WTC11 (cell line): ENCODE data around the gene EXOC4. TPM values are rescaled to one million over a fixed set of nuclear protein-coding genes. Genes with fewer than 3 reads are reported as not detected.

ENCODE experiments used
- ATAC-seq: fragments of 200-7000 bp; cut with Tn5 transposase; 2 replicates; pipeline ENCODE4 v1.10.0; 2021; ENCODE audit warnings: mild to moderate bottlenecking, moderate library complexity
- CTCF ChIA-PET: fragments of 300-600 bp; sonication (Branson Sonifier 250); formaldehyde crosslinking; loops from one replicate; lab custom pipeline; 2021; ENCODE audit warnings: antibody characterized with exemption; lab: Charles Lee
- POLR2A ChIA-PET: fragments of 350-600 bp; sonication (Branson Sonifier 250); formaldehyde crosslinking; loops from one replicate; lab custom pipeline; 2021; ENCODE audit warnings: antibody characterized with exemption; lab: Charles Lee
- DNase-seq: peaks from one replicate; pipeline ENCODE4 v3.0.0; 2021; ENCODE audit warnings: low spot score
- H3K27ac Mint-ChIP-seq: 2 replicates; pipeline ENCODE4 v1.8.0; 2021; ENCODE audit warnings: mixed read lengths
- H3K27me3 Mint-ChIP-seq: 2 replicates; pipeline ENCODE4 v1.8.0; 2021; ENCODE audit warnings: low read depth, mild to moderate bottlenecking, moderate library complexity, mixed read lengths
- H3K36me3 Mint-ChIP-seq: 2 replicates; pipeline ENCODE4 v1.8.0; 2021; ENCODE audit warnings: mixed read lengths
- H3K4me1 Mint-ChIP-seq: 2 replicates; pipeline ENCODE4 v1.8.0; 2022; ENCODE audit warnings: mixed read lengths
- H3K4me3 Mint-ChIP-seq: 2 replicates; pipeline ENCODE4 v1.8.0; 2021; ENCODE audit warnings: mild to moderate bottlenecking, moderate library complexity, mixed read lengths
- H3K9me3 Mint-ChIP-seq: 2 replicates; pipeline ENCODE4 v1.8.0; 2021; ENCODE audit warnings: mixed read lengths
- ATF1 ChIP-seq: sonication (generic); formaldehyde crosslinking; IDR thresholded peaks from 2 replicates; pipeline ENCODE4 v1.8.1; 2023; ENCODE audit warnings: mild to moderate bottlenecking, moderate library complexity, missing genetic modification reagents
- CBFB ChIP-seq: sonication (generic); formaldehyde crosslinking; IDR thresholded peaks from 2 replicates; pipeline ENCODE4 v1.8.1; 2022; ENCODE audit warnings: mild to moderate bottlenecking, low read depth, missing genetic modification reagents
- ELF4 ChIP-seq: sonication (generic); formaldehyde crosslinking; IDR thresholded peaks from 2 replicates; pipeline ENCODE4 v1.8.1; 2022; ENCODE audit warnings: low read depth, mild to moderate bottlenecking, moderate library complexity, missing genetic modification reagents
- JAZF1 ChIP-seq: fragments of 250-450 bp; sonication (Bioruptor Pico); IDR thresholded peaks from 2 replicates; pipeline ENCODE4 v1.9.0; 2021; ENCODE audit warnings: moderate library complexity, mild to moderate bottlenecking, inconsistent platforms
- MXD4 ChIP-seq: fragments of 250-450 bp; sonication (Bioruptor Pico); IDR thresholded peaks from 2 replicates; pipeline ENCODE4 v1.8.0; 2021; ENCODE audit warnings: mild to moderate bottlenecking, moderate library complexity, borderline replicate concordance
- NFE2L1 ChIP-seq: sonication (generic); formaldehyde crosslinking; IDR thresholded peaks from 2 replicates; pipeline ENCODE4 v1.8.1; 2023; ENCODE audit warnings: missing genetic modification reagents
- OVOL2 ChIP-seq: fragments of 250-450 bp; sonication (Bioruptor Pico); IDR thresholded peaks from 2 replicates; pipeline ENCODE4 v1.9.0; 2021; ENCODE audit warnings: mild to moderate bottlenecking, borderline replicate concordance
- PRRX2 ChIP-seq: fragments of 250-450 bp; sonication (Bioruptor Pico); IDR thresholded peaks from 2 replicates; pipeline ENCODE4 v1.8.0; 2021; ENCODE audit warnings: mild to moderate bottlenecking
- RORB ChIP-seq: fragments of 250-450 bp; sonication (Bioruptor Pico); IDR thresholded peaks from 2 replicates; pipeline ENCODE4 v1.9.0; 2021; ENCODE audit warnings: mild to moderate bottlenecking
- SP1 ChIP-seq: sonication (generic); formaldehyde crosslinking; conservative IDR thresholded peaks from 2 replicates; pipeline ENCODE4 v1.8.1; 2022; ENCODE audit warnings: missing genetic modification reagents
- TEAD1 ChIP-seq: sonication (generic); formaldehyde crosslinking; IDR thresholded peaks from 2 replicates; pipeline ENCODE4 v1.8.0; 2022; ENCODE audit warnings: mild to moderate bottlenecking, missing genetic modification reagents
- ZNF263 ChIP-seq: sonication (generic); formaldehyde crosslinking; IDR thresholded peaks from 2 replicates; pipeline ENCODE4 v1.8.1; 2022; ENCODE audit warnings: low read depth, mild to moderate bottlenecking, moderate library complexity, missing genetic modification reagents
- ZNF396 ChIP-seq: fragments of 250-450 bp; sonication (Bioruptor Pico); IDR thresholded peaks from 2 replicates; pipeline ENCODE4 v1.8.0; 2021; ENCODE audit warnings: mild to moderate bottlenecking, moderate library complexity, borderline replicate concordance
- ZNF423 ChIP-seq: fragments of 250-450 bp; sonication (Bioruptor Pico); IDR thresholded peaks from 2 replicates; pipeline ENCODE4 v2.1.2; 2022; ENCODE audit warnings: mild to moderate bottlenecking, moderate library complexity
- total RNA-seq: library from RNA; stranded (reverse); gene quantifications from 3 replicates; pipeline ENCODE4 v1.2.3, GENCODE V29; 2021
- TF ChIP-seq, protein P1 (sequence below): sonication (generic); formaldehyde crosslinking; IDR thresholded peaks from 2 replicates; pipeline ENCODE4 v1.8.0; 2023; ENCODE audit warnings: mild to moderate bottlenecking, missing genetic modification reagents
- TF ChIP-seq, protein P2 (sequence below): fragments of 250-450 bp; sonication (Bioruptor Pico); IDR thresholded peaks from 2 replicates; pipeline ENCODE4 v1.9.0; 2021; ENCODE audit warnings: mild to moderate bottlenecking
- TF ChIP-seq, protein P3 (sequence below): fragments of 250-450 bp; sonication (Bioruptor Pico); IDR thresholded peaks from 2 replicates; pipeline ENCODE4 v1.8.0; 2021; ENCODE audit warnings: mild to moderate bottlenecking
- TF ChIP-seq, protein P4 (sequence below): sonication (generic); formaldehyde crosslinking; IDR thresholded peaks from 2 replicates; pipeline ENCODE4 v1.8.1; 2022; ENCODE audit warnings: mild to moderate bottlenecking, missing genetic modification reagents, moderate library complexity, borderline replicate concordance
- TF ChIP-seq, protein P5 (sequence below): sonication (generic); formaldehyde crosslinking; IDR thresholded peaks from 2 replicates; pipeline ENCODE4 v1.8.1; 2023; ENCODE audit warnings: mild to moderate bottlenecking, moderate library complexity, missing genetic modification reagents
- TF ChIP-seq, protein P6 (sequence below): fragments of 250-450 bp; sonication (Bioruptor Pico); IDR thresholded peaks from 2 replicates; pipeline ENCODE4 v1.9.0; 2021; ENCODE audit warnings: moderate library complexity, mild to moderate bottlenecking, inconsistent platforms, borderline replicate concordance
- TF ChIP-seq, protein P7 (sequence below): fragments of 250-450 bp; sonication (Bioruptor Pico); IDR thresholded peaks from 2 replicates; pipeline ENCODE4 v2.1.2; 2022; ENCODE audit warnings: mild to moderate bottlenecking, moderate library complexity
- TF ChIP-seq, protein P8 (sequence below): sonication (generic); formaldehyde crosslinking; IDR thresholded peaks from 2 replicates; pipeline ENCODE4 v1.8.0; 2022; ENCODE audit warnings: mild to moderate bottlenecking, missing genetic modification reagents
- TF ChIP-seq, protein P9 (sequence below): sonication (generic); formaldehyde crosslinking; IDR thresholded peaks from 2 replicates; pipeline ENCODE4 v1.8.0; 2022; ENCODE audit warnings: mild to moderate bottlenecking, missing genetic modification reagents
- TF ChIP-seq, protein P10 (sequence below): sonication (generic); formaldehyde crosslinking; IDR thresholded peaks from 2 replicates; pipeline ENCODE4 v1.8.0; 2022; ENCODE audit warnings: mild to moderate bottlenecking, missing genetic modification reagents

EXOC4 gene
- total RNA-seq, 1 experiment from 2014 or later: 62.0 TPM

DNA sequence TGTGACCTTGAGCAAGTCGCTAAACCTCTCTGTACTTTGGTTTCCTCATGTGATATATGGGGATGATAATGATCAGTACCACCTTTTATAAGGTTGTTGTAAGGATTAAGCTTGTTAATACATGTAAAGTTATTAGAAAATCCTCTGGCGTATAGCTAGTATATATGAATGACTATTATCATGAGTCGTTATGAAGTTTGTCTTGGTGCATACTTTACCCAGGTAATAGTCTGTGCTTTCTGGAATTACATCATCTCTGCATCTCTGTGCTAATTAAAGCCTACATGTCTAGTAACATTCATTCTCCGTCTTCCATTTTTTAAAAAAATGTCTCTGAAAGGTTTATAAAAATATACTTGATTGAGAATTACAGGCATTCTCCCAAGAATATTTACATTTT, 524.8 kb downstream of the EXOC4 start (continued):
- TF ChIP-seq, protein P1, sequence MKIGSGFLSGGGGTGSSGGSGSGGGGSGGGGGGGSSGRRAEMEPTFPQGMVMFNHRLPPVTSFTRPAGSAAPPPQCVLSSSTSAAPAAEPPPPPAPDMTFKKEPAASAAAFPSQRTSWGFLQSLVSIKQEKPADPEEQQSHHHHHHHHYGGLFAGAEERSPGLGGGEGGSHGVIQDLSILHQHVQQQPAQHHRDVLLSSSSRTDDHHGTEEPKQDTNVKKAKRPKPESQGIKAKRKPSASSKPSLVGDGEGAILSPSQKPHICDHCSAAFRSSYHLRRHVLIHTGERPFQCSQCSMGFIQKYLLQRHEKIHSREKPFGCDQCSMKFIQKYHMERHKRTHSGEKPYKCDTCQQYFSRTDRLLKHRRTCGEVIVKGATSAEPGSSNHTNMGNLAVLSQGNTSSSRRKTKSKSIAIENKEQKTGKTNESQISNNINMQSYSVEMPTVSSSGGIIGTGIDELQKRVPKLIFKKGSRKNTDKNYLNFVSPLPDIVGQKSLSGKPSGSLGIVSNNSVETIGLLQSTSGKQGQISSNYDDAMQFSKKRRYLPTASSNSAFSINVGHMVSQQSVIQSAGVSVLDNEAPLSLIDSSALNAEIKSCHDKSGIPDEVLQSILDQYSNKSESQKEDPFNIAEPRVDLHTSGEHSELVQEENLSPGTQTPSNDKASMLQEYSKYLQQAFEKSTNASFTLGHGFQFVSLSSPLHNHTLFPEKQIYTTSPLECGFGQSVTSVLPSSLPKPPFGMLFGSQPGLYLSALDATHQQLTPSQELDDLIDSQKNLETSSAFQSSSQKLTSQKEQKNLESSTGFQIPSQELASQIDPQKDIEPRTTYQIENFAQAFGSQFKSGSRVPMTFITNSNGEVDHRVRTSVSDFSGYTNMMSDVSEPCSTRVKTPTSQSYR (CRISPR knock-in tag): no peak
- TF ChIP-seq, protein P2, sequence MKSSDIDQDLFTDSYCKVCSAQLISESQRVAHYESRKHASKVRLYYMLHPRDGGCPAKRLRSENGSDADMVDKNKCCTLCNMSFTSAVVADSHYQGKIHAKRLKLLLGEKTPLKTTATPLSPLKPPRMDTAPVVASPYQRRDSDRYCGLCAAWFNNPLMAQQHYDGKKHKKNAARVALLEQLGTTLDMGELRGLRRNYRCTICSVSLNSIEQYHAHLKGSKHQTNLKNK (CRISPR knock-in tag): no peak
- TF ChIP-seq, protein P3, sequence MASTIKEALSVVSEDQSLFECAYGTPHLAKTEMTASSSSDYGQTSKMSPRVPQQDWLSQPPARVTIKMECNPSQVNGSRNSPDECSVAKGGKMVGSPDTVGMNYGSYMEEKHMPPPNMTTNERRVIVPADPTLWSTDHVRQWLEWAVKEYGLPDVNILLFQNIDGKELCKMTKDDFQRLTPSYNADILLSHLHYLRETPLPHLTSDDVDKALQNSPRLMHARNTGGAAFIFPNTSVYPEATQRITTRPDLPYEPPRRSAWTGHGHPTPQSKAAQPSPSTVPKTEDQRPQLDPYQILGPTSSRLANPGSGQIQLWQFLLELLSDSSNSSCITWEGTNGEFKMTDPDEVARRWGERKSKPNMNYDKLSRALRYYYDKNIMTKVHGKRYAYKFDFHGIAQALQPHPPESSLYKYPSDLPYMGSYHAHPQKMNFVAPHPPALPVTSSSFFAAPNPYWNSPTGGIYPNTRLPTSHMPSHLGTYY (CRISPR knock-in tag): no peak
- TF ChIP-seq, protein P4, sequence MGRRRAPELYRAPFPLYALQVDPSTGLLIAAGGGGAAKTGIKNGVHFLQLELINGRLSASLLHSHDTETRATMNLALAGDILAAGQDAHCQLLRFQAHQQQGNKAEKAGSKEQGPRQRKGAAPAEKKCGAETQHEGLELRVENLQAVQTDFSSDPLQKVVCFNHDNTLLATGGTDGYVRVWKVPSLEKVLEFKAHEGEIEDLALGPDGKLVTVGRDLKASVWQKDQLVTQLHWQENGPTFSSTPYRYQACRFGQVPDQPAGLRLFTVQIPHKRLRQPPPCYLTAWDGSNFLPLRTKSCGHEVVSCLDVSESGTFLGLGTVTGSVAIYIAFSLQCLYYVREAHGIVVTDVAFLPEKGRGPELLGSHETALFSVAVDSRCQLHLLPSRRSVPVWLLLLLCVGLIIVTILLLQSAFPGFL (CRISPR knock-in tag): no peak
- TF ChIP-seq PRRX2 (CRISPR knock-in tag) (no peak), TEAD1 (no peak), ZNF396 (CRISPR knock-in tag) (no peak), ZNF423 (CRISPR knock-in tag) (no peak), RORB (CRISPR knock-in tag) (no peak), JAZF1 (CRISPR knock-in tag) (no peak), OVOL2 (CRISPR knock-in tag) (no peak)
- TF ChIP-seq, protein P5, sequence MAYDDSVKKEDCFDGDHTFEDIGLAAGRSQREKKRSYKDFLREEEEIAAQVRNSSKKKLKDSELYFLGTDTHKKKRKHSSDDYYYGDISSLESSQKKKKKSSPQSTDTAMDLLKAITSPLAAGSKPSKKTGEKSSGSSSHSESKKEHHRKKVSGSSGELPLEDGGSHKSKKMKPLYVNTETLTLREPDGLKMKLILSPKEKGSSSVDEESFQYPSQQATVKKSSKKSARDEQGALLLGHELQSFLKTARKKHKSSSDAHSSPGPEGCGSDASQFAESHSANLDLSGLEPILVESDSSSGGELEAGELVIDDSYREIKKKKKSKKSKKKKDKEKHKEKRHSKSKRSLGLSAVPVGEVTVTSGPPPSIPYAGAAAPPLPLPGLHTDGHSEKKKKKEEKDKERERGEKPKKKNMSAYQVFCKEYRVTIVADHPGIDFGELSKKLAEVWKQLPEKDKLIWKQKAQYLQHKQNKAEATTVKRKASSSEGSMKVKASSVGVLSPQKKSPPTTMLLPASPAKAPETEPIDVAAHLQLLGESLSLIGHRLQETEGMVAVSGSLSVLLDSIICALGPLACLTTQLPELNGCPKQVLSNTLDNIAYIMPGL (CRISPR knock-in tag): no peak
- TF ChIP-seq, protein P6, sequence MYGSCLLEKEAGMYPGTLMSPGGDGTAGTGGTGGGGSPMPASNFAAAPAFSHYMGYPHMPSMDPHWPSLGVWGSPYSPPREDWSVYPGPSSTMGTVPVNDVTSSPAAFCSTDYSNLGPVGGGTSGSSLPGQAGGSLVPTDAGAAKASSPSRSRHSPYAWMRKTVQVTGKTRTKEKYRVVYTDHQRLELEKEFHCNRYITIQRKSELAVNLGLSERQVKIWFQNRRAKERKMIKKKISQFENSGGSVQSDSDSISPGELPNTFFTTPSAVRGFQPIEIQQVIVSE (CRISPR knock-in tag): no peak
- TF ChIP-seq, protein P7, sequence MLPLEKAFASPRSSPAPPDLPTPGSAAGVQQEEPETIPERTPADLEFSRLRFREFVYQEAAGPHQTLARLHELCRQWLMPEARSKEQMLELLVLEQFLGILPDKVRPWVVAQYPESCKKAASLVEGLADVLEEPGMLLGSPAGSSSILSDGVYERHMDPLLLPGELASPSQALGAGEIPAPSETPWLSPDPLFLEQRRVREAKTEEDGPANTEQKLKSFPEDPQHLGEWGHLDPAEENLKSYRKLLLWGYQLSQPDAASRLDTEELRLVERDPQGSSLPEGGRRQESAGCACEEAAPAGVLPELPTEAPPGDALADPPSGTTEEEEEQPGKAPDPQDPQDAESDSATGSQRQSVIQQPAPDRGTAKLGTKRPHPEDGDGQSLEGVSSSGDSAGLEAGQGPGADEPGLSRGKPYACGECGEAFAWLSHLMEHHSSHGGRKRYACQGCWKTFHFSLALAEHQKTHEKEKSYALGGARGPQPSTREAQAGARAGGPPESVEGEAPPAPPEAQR (CRISPR knock-in tag): no peak
- TF ChIP-seq, protein P8, sequence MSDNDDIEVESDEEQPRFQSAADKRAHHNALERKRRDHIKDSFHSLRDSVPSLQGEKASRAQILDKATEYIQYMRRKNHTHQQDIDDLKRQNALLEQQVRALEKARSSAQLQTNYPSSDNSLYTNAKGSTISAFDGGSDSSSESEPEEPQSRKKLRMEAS: no peak

DNA sequence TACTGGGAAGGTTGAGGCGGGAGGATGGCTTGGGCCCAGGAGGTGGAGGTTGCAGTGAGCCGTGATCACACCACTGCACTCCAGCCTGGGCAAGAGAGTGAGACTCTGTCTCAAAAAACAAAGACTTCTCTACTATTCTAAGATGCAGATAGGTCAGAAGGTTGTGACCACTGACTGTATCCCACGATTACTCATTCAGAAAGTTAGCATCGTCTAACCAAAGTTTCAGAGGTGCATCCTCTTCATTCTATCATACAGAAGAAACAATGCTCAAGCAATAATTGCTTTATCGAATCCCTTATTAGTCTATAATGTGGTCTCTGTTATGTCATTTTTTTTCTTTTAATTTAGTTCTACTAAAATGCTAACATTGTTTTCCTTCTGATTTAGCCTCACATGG, 525.6 kb downstream of the EXOC4 start:
- H3K4me3 Mint-ChIP-seq: no peak overlapping the region
- no peak overlapping the region for H3K27ac Mint-ChIP-seq
- H3K4me1 Mint-ChIP-seq: no peaks in the 10 kb centered on the region
- ChIA-PET CTCF (no interaction called here), POLR2A (no interaction called here)
- no peaks in the 10 kb centered on the region for H3K27me3 Mint-ChIP-seq
- DNase-seq (no peak), ATAC-seq (no peak)
- peaks cover 18% of the 10 kb centered on the region for H3K9me3 Mint-ChIP-seq
- H3K36me3 Mint-ChIP-seq: peaks cover 11% of the 10 kb centered on the region
- TF ChIP-seq, protein P9, sequence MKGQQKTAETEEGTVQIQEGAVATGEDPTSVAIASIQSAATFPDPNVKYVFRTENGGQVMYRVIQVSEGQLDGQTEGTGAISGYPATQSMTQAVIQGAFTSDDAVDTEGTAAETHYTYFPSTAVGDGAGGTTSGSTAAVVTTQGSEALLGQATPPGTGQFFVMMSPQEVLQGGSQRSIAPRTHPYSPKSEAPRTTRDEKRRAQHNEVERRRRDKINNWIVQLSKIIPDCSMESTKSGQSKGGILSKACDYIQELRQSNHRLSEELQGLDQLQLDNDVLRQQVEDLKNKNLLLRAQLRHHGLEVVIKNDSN (CRISPR knock-in tag): no peak
- TF ChIP-seq SP1 (CRISPR knock-in tag) (no peak), CBFB (no peak), JAZF1 (CRISPR knock-in tag) (no peak), MXD4 (CRISPR knock-in tag) (no peak), ZNF263 (no peak), ELF4 (CRISPR knock-in tag) (no peak), ZNF423 (CRISPR knock-in tag) (no peak), OVOL2 (CRISPR knock-in tag) (no peak), RORB (CRISPR knock-in tag) (no peak), ATF1 (no peak), NFE2L1 (CRISPR knock-in tag) (no peak)
- TF ChIP-seq, protein P10, sequence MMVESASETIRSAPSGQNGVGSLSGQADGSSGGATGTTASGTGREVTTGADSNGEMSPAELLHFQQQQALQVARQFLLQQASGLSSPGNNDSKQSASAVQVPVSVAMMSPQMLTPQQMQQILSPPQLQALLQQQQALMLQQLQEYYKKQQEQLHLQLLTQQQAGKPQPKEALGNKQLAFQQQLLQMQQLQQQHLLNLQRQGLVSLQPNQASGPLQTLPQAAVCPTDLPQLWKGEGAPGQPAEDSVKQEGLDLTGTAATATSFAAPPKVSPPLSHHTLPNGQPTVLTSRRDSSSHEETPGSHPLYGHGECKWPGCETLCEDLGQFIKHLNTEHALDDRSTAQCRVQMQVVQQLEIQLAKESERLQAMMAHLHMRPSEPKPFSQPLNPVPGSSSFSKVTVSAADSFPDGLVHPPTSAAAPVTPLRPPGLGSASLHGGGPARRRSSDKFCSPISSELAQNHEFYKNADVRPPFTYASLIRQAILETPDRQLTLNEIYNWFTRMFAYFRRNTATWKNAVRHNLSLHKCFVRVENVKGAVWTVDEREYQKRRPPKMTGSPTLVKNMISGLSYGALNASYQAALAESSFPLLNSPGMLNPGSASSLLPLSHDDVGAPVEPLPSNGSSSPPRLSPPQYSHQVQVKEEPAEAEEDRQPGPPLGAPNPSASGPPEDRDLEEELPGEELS: no peak
